GM23248 (cell line): ENCODE results near the gene ABCA2.

ENCODE experiments used
- EZH2 ChIP-seq: fragments of 200-600 bp; sonication (generic); IDR thresholded peaks from 2 replicates; pipeline ENCODE4 v1.6.1; 2018; ENCODE audit warnings: antibody characterized with exemption, mild to moderate bottlenecking; ENCODE audit not compliant: insufficient read depth, poor library complexity, severe bottlenecking
- EZH2phosphoT487 ChIP-seq: fragments of 200-600 bp; sonication (generic); IDR thresholded peaks from 2 replicates; pipeline ENCODE4 v1.6.1; 2018; ENCODE audit warnings: antibody characterized with exemption, moderate library complexity, mild to moderate bottlenecking, low read depth; ENCODE audit not compliant: insufficient read depth

DNA sequence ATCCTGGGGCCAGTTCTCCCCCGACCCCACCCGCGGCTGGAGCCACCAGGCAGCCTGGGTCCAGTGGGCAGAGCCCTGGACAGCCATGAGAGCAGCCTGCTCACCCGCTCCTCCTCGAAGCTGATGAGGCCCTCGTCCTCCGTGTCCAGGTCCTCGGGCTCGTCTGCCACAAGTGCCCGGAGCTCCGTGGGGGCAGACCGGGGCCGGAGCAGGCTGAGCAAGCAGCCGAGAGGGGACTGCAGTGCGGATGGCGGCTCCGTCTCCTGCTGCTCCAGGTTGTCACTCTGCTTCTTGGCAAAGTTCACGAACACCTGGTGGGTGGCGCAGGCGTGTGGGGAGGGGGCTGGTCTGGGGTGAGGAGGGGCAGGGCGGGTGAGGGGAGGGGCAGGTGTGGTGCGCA is 19.7 kb downstream of the ABCA2 start:
- TF ChIP-seq EZH2phosphoT487 (no peak), EZH2 (no peak)
